K562 (cell line): ENCODE results near the gene TXLNG.

Experiments used
- CTCF ChIP-seq, 3 experiments: IDR thresholded peaks in 2 of 3; conservative IDR thresholded peaks in 1 of 3; 2 replicates each; pipeline ENCODE4 v1.5.1; 2011 to 2012; ENCODE audit warnings: low read length in 3 of 3, mild to moderate bottlenecking in 3 of 3, control low read depth in 2 of 3, improper control_type of control experiment in 1 of 3, inconsistent platforms in 1 of 3, low read depth in 1 of 3, mixed read lengths in 1 of 3, moderate library complexity in 1 of 3; ENCODE audit not compliant: insufficient read depth in 2 of 3
- ESRRA ChIP-seq: fragments of 450-650 bp; IDR thresholded peaks from 2 replicates; pipeline ENCODE4 v1.6.1; 2014; ENCODE audit warnings: low read depth, mild to moderate bottlenecking, moderate library complexity, borderline replicate concordance
- HCFC1 ChIP-seq: IDR thresholded peaks from 2 replicates; pipeline ENCODE4 v1.6.1; 2012; ENCODE audit warnings: low read depth, low read length, improper control_type of control experiment
- HDAC1 ChIP-seq, 2 experiments: fragments of 450-650 bp; IDR thresholded peaks; 2 replicates each; pipeline ENCODE4 v1.6.1; 2016 to 2017; ENCODE audit warnings: inconsistent platforms in 1 of 2, mild to moderate bottlenecking in 1 of 2, moderate library complexity in 1 of 2
- JUNB ChIP-seq: fragments of 450-650 bp; formaldehyde crosslinking; conservative IDR thresholded peaks from 2 replicates; pipeline ENCODE4 v1.4.0; 2020; ENCODE audit warnings: mild to moderate bottlenecking
- MTA1 ChIP-seq: fragments of 450-650 bp; IDR thresholded peaks from 2 replicates; pipeline ENCODE4 v1.6.1; 2017; ENCODE audit warnings: borderline replicate concordance
- POLR2A ChIP-seq: fragments of 450-650 bp; conservative IDR thresholded peaks from 2 replicates; pipeline ENCODE4 v1.6.1; 2016
- POLR3A ChIP-seq: IDR thresholded peaks from 2 replicates; pipeline ENCODE4 v1.6.1; 2011; ENCODE audit warnings: borderline replicate concordance, mild to moderate bottlenecking, moderate library complexity; ENCODE audit not compliant: insufficient read length, insufficient read depth; ENCODE audit errors: extremely low read depth
- ZFX ChIP-seq: sonication (generic); formaldehyde crosslinking; IDR thresholded peaks from 2 replicates; pipeline ENCODE4 v1.8.0; 2022; ENCODE audit warnings: mild to moderate bottlenecking, missing genetic modification reagents, moderate library complexity
- ZNF274 ChIP-seq: IDR thresholded peaks from 2 replicates; pipeline ENCODE4 v1.6.1; 2011; ENCODE audit warnings: low read depth, mild to moderate bottlenecking, low read length, moderate library complexity, borderline replicate concordance
- ZSCAN29 ChIP-seq: fragments of 450-650 bp; IDR thresholded peaks from 2 replicates; pipeline ENCODE4 v1.6.1; 2017
- TF ChIP-seq, protein P1 (sequence below): sonication (generic); formaldehyde crosslinking; IDR thresholded peaks from 2 replicates; pipeline ENCODE4 v1.5.0; 2020; ENCODE audit warnings: missing genetic modification reagents

- TF ChIP-seq ESRRA (no peak), MTA1 (no peak), POLR2A (no peak), ZNF274 (no peak), CTCF (IDR thresholded peaks at IDR 0.05 in 2 of 3, conservative IDR thresholded peaks at IDR 0.05 in 1 of 3; ENCODE audit: insufficient read depth in 2 of 3, low read depth in 1 of 3, low read length in 3 of 3) (no peak), ZSCAN29 (no peak), JUNB (CRISPR knock-in tag) (no peak), HCFC1 (no peak), HDAC1 (IDR thresholded peaks at IDR 0.05) (no peak), POLR3A (no peak), ZFX (CRISPR knock-in tag) (no peak)
- TF ChIP-seq, protein P1, sequence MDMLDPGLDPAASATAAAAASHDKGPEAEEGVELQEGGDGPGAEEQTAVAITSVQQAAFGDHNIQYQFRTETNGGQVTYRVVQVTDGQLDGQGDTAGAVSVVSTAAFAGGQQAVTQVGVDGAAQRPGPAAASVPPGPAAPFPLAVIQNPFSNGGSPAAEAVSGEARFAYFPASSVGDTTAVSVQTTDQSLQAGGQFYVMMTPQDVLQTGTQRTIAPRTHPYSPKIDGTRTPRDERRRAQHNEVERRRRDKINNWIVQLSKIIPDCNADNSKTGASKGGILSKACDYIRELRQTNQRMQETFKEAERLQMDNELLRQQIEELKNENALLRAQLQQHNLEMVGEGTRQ (CRISPR knock-in tag) = no peak
These were observed 99.4 kb downstream of the TXLNG start for GRCh38 chrX:16885628-16886027.
